OCI-LY1 (cell line): ENCODE data around the gene DOCK3.

Source experiments
- H2AFZ ChIP-seq: fragments of 200-600 bp; sonication (generic), shearing (Covaris generic); 2 replicates; pipeline ENCODE4 v1.6.0; 2014; ENCODE audit warnings: antibody characterized with exemption, mild to moderate bottlenecking, low read length
- H3F3A ChIP-seq: fragments of 200-600 bp; sonication (generic), shearing (Covaris generic); 2 replicates; pipeline ENCODE4 v1.6.0; 2014; ENCODE audit warnings: mild to moderate bottlenecking, antibody characterized with exemption, low read length, moderate library complexity; ENCODE audit not compliant: insufficient read depth
- H3K27ac ChIP-seq: fragments of 200-600 bp; sonication (generic); 2 replicates; pipeline ENCODE4 v1.5.1; 2014; ENCODE audit warnings: low read length, mixed run types, mild to moderate bottlenecking, low read depth; ENCODE audit not compliant: poor library complexity, severe bottlenecking
- H3K27me3 ChIP-seq: fragments of 200-600 bp; sonication (generic); 2 replicates; pipeline ENCODE4 v1.6.0; 2014; ENCODE audit warnings: antibody characterized with exemption, mild to moderate bottlenecking, low read length, moderate library complexity; ENCODE audit not compliant: insufficient read depth
- H3K36me3 ChIP-seq: fragments of 200-600 bp; sonication (generic); 2 replicates; pipeline ENCODE4 v1.6.1; 2014; ENCODE audit warnings: mild to moderate bottlenecking, antibody characterized with exemption, low read length, moderate library complexity, mixed read lengths; ENCODE audit not compliant: insufficient read depth
- H3K4me1 ChIP-seq: fragments of 200-600 bp; sonication (generic); 2 replicates; pipeline ENCODE4 v1.5.1; 2014; ENCODE audit warnings: mild to moderate bottlenecking, low read length, moderate library complexity; ENCODE audit not compliant: insufficient read depth, severe bottlenecking
- H3K4me2 ChIP-seq: fragments of 200-600 bp; sonication (generic), shearing (Covaris generic); 2 replicates; pipeline ENCODE4 v1.6.1; 2014; ENCODE audit warnings: low read length
- H3K4me3 ChIP-seq: fragments of 200-600 bp; sonication (generic); 2 replicates; pipeline ENCODE4 v1.5.1; 2014; ENCODE audit warnings: low read length, low read depth, mild to moderate bottlenecking, mixed read lengths; ENCODE audit not compliant: poor library complexity, severe bottlenecking
- H3K79me2 ChIP-seq: fragments of 200-600 bp; shearing (Covaris generic); 2 replicates; pipeline ENCODE4 v1.6.1; 2016; ENCODE audit warnings: mixed run types, low read length, mixed read lengths; ENCODE audit not compliant: insufficient read depth
- H3K9ac ChIP-seq: fragments of 200-600 bp; sonication (generic), shearing (Covaris generic); 2 replicates; pipeline ENCODE4 v1.6.1; 2014; ENCODE audit warnings: mild to moderate bottlenecking, low read length, mixed read lengths
- H3K9me2 ChIP-seq: fragments of 200-600 bp; sonication (generic), shearing (Covaris generic); 2 replicates; pipeline ENCODE4 v1.6.1; 2014; ENCODE audit warnings: low read depth, mild to moderate bottlenecking, low read length, mixed read lengths
- H3K9me3 ChIP-seq: fragments of 200-600 bp; shearing (Covaris generic); 2 replicates; pipeline ENCODE4 v1.6.1; 2014; ENCODE audit warnings: low read length, mixed read lengths
- H4K20me1 ChIP-seq: fragments of 200-600 bp; sonication (generic), shearing (Covaris generic); 2 replicates; pipeline ENCODE4 v1.6.0; 2016; ENCODE audit warnings: mild to moderate bottlenecking, low read length; ENCODE audit not compliant: insufficient read depth
- CTCF ChIP-seq: fragments of 200-600 bp; sonication (generic), shearing (Covaris generic); IDR thresholded peaks from 2 replicates; pipeline ENCODE4 v1.5.1; 2017; ENCODE audit warnings: mild to moderate bottlenecking, antibody characterized with exemption, low read length, moderate library complexity, mixed read lengths
- EZH2 ChIP-seq: fragments of 200-600 bp; sonication (generic), shearing (Covaris generic); IDR thresholded peaks from 2 replicates; pipeline ENCODE4 v1.8.0; 2017; ENCODE audit warnings: borderline replicate concordance, mixed run types, mild to moderate bottlenecking, antibody characterized with exemption, low read length, moderate library complexity, mixed read lengths

DOCK3 gene

GRCh38 chr3:50657407-50657806 lies 17.3 kb upstream of the DOCK3 start:
- Histone ChIP-seq H3K27ac (no peak overlapping the region), H3K4me3 (no peak overlapping the region), H3F3A (no peaks in the 10 kb centered on the region), H3K9me2 (no peaks in the 10 kb centered on the region), H4K20me1 (no peaks in the 10 kb centered on the region), H3K4me1 (no peaks in the 10 kb centered on the region), H2AFZ (no peak overlapping the region), H3K27me3 (no peaks in the 10 kb centered on the region; the same call in 1 of the 2 replicates), H3K9ac (no peak overlapping the region), H3K36me3 (no peaks in the 10 kb centered on the region), H3K79me2 (no peaks in the 10 kb centered on the region), H3K4me2 (no peak overlapping the region), H3K9me3 (no peaks in the 10 kb centered on the region)
- TF ChIP-seq EZH2 (no peak), CTCF (no peak)

- Histone ChIP-seq H3K36me3 (no peaks in the 10 kb centered on the region), H2AFZ (no peak overlapping the region), H3K79me2 (no peaks in the 10 kb centered on the region), H3K4me3 (no peak overlapping the region), H3K4me1 (no peaks in the 10 kb centered on the region), H3K9me2 (no peaks in the 10 kb centered on the region), H3K9me3 (no peaks in the 10 kb centered on the region), H3K27me3 (no peaks in the 10 kb centered on the region), H3K4me2 (no peak overlapping the region), H3F3A (no peaks in the 10 kb centered on the region), H3K27ac (no peak overlapping the region), H3K9ac (no peak overlapping the region), H4K20me1 (no peaks in the 10 kb centered on the region)
- TF ChIP-seq CTCF: no peak
These were observed 16.9 kb upstream of the DOCK3 start for GRCh38 chr3:50657816-50658215.

DNA sequence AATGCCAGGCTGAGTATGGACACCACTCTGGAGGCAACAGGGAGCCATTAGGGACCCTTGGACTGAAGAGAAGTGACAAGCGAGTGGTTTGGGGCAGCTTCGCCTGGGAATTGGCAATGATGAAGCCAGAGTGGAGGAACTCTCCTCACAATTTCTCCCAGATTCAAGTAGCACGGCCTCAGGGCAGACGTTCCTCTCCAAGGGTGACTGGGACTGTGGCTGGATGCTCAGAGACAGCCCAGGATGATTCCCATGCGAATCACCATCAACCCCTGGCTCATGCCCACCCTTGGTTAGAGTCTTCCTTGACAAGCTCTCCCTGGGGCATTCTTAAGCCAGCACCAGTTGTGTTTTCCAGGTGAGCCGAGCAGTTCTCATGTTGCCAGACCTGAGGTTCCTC lies 16.3 kb upstream of the DOCK3 start:
- no peaks in the 10 kb centered on the region for H3K36me3 ChIP-seq
- H3K27ac ChIP-seq: no peak overlapping the region
- H2AFZ ChIP-seq: no peak overlapping the region
- no peaks in the 10 kb centered on the region for H3K9me2 ChIP-seq
- H3K27me3 ChIP-seq: no peaks in the 10 kb centered on the region
- H3K4me2 ChIP-seq: no peak overlapping the region
- H3K9me3 ChIP-seq: no peaks in the 10 kb centered on the region
- no peaks in the 10 kb centered on the region for H3K79me2 ChIP-seq
- no peak overlapping the region for H3K9ac ChIP-seq
- H3K4me1 ChIP-seq: no peaks in the 10 kb centered on the region
- H3F3A ChIP-seq: no peaks in the 10 kb centered on the region
- TF ChIP-seq EZH2: no peak
- TF ChIP-seq CTCF: no peak
- H3K4me3 ChIP-seq: no peak overlapping the region
- H4K20me1 ChIP-seq: no peaks in the 10 kb centered on the region
